Measurements from ENCODE around the gene SLC26A5. TPM values are rescaled to one million over a fixed set of nuclear protein-coding genes. Genes with fewer than 3 reads are reported as not detected.
"Not testable (repeated sequence)": the region's sequence is repeated elsewhere in the genome, so short reads cannot be mapped to it uniquely, and the experiment has no call there.

Gene SLC26A5, protein sequence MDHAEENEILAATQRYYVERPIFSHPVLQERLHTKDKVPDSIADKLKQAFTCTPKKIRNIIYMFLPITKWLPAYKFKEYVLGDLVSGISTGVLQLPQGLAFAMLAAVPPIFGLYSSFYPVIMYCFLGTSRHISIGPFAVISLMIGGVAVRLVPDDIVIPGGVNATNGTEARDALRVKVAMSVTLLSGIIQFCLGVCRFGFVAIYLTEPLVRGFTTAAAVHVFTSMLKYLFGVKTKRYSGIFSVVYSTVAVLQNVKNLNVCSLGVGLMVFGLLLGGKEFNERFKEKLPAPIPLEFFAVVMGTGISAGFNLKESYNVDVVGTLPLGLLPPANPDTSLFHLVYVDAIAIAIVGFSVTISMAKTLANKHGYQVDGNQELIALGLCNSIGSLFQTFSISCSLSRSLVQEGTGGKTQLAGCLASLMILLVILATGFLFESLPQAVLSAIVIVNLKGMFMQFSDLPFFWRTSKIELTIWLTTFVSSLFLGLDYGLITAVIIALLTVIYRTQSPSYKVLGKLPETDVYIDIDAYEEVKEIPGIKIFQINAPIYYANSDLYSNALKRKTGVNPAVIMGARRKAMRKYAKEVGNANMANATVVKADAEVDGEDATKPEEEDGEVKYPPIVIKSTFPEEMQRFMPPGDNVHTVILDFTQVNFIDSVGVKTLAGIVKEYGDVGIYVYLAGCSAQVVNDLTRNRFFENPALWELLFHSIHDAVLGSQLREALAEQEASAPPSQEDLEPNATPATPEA
- total RNA-seq = 0.85 and 0.93 TPM in 2 replicates

- DNase-seq = peak; percentile 5
Observed at GRCh38 chr7:103446049-103446520, at the start of gene SLC26A5. TSS of gene SLC26A5 (minus strand) at chr7:103446207. CDS start at chr7:103421514, 24,693 bp downstream.

- no peak for DNase-seq
Observed at GRCh38 chr7:103487419-103487818, 41.4 kb upstream of the SLC26A5 start.

DNA sequence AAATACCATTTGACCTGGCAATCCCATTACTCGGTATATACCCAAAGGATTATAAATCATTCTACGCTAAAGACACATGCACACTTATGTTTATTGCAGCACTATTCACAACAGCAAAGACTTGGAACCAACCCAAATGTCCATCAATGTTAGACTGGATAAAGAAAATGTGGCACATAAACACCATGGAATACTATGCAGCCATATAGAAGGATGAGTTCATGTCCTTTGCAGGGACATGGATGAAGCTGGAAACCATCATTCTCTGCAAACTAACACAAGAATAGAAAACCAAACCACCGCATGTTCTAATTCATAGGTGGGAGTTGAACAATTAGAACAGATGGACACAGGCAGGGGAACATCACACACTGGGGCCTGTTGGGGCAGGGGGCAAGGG is 40.9 kb upstream of the SLC26A5 start:
- not testable (repeated sequence) for DNase-seq

DNA sequence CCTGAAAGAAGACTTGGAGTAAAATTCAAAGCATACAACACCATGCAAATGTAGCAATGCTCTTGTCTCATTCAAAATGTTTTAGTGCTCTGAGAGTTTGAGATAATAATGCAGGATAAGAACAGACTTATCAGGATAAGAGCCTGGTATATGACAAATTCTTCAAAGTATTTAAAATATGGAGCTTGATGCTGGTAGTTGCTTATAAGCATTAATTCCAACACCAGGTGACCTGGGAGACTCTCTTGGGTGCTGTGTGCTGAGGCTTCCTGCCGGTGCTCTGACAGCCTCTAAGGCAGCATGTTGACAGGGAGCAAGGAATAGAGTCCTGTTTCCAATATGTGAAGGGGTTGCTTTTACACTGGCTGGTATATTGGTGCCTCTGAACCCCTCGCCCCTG is 34.8 kb upstream of the SLC26A5 start:
- no peak for DNase-seq

DNA sequence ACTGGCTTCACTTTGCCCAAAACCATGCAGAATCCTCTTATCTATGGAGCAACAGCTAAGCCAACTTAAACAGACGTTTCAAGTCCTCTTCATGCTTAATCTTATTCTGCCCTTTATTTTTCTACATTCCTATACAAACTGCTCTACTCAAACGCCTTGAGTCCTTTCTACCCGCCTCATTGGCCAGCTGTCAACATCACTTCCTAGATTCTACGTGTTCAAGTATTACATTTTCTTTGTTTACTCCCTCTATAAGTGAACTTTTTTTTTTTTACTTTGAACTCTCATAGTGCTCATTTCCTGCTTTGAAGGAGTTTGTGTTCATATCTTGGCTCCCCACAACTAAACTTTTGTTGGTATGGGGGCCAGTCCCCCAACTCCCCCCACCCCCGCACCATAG is 28.9 kb upstream of the SLC26A5 start:
- DNase-seq = no peak

DNA sequence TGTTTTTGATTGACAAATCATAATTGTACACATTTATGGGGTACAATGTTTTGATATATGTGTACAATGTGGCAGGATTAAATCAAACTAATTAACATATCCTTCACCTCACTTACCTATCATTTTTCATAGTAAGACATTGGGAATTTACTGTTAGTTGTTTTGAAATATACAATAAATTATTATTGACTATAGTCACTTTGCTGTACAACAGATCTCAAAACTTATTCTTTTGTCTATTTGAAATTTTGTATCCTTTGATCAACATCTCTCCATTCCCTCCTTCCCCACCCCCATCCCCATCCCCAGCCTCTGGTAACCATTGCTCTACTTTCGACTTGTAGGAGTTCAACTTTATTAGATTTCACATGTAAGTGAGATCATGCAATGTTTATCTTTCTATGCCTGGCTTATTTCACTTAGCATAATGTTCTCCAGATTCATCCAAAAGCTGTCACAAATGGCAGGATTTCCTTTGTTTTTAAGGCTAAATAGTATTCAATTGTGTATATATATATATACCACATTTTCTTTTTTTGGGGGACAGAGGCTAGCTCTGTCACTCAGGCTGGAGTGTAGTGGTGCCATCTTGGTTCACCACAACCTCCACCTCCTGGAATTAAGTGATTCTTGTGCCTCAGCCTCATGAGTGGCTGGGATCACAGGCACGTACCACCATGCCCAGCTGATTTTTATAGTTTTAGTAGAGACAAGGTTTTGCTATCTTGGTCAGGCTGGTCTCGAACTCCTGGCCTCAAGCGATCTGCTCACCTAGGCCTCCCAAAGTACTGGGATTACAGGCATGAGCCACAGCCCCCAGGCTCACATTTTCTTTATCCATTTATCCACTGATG is 23.3 kb upstream of the SLC26A5 start:
- DNase-seq = no peak

GRCh38 chr7:103466814-103467213 is 20.8 kb upstream of the SLC26A5 start:
- DNase-seq = no peak

- DNase-seq = no peak
Observed at GRCh38 chr7:103462358-103462757, 16.4 kb upstream of the SLC26A5 start.

GRCh38 chr7:103447073-103447960 is 1.3 kb upstream of the SLC26A5 start:
- peak; percentile 71 for DNase-seq

- DNase-seq = peak; percentile 11
Observed at GRCh38 chr7:103445228-103446048, 569 bp downstream of the SLC26A5 start.

DNA sequence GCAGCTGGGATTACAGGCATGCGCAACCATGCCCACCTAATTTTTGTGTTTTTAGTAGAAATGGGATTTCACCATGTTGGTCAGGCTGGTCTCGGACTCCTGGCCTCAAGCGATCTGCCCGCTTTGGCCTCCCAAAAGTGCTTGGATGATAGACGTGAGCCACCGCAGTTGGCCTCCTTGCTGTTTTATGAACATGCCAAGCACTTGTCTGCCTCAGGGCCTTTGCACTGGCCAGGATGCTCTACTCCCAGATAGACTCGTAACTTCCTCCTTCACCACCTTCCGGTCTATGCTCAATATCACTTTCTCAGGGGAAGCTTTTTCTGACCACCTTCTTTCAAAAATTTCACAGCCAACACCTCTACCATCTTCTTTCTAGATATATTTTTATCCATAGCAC is 6.3 kb downstream of the SLC26A5 start:
- no peak for DNase-seq

- no peak for DNase-seq
Observed at GRCh38 chr7:103437623-103438022, 8.4 kb downstream of the SLC26A5 start.

GRCh38 chr7:103432712-103433111 is 13.3 kb downstream of the SLC26A5 start:
- no peak for DNase-seq

GRCh38 chr7:103425177-103425576 is 20.8 kb downstream of the SLC26A5 start:
- DNase-seq = no peak

DNA sequence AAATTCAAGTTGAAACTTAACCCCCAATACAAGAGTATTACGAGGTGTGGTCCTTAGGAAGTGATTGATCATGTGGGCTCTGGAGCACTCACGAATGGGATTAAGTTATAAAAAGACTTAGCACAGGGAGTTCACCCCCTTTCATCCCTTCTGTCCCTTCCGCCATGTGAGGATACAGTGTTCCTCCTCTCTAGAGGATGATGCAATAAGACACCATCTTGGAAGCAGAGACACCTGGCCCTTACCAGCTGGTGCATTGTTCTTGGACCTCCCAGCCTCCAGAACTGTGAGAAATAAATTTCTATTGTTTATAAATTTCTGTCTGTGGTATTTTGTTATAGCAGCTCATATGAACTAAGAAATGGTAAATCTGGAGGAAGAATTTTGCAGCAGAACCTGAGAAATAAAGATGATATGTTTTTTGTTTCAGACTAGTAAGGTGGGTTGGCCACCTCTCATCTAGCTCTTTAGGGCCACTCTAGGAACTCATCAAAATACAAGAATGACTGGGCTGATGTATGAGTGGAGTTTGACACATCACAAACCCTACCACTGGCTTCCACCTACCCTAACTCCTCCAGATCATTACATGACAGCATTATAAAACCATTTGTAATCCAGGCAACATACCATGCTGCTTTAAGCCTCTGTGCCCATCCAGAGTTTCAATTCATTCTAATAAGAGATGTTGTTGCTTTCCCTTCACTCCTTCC is 22.4 kb downstream of the SLC26A5 start:
- no peak for DNase-seq

- DNase-seq = no peak
Observed at GRCh38 chr7:103420857-103421384, 25.1 kb downstream of the SLC26A5 start.

DNA sequence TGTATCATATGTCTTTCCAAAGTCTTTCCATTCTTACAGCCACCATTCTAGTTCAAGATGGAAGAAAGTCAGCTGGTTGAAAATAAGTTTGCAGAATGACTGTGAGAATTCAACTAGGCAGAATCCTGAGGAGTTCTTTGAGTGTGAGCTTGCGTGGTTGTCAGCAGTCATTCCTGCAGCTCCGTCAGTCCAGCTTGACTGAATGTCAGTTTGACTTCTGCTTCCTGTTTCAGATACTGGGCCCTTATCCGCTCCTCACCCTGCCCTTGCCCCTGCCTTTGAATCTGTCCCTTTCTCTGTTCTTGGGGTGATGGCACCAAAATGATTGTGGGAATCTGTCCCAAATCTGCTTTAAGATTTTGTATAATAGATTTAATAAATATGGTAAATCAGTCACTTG is 27.8 kb downstream of the SLC26A5 start:
- no peak for DNase-seq

DNA sequence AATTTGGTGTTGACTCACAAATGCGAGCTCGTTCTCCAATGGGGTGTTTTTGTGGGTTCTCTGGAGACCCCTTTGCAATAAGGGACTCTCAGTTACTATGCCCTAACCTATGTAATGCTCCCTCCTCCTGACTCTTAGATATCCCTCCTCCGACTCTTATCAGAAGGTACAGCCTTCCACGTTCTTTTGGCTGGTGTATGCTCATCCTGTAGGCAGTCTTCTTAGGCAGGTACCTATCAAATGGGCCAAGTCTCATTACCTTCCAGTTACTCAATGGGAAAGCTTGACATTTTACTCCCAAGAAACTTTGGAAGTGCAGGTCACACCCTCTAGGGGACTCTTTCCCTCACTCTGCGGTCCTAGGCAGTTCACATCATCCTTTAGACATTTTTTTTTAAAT is 32.6 kb downstream of the SLC26A5 start:
- DNase-seq = no peak

- no peak for DNase-seq
Observed at GRCh38 chr7:103412151-103412550, 33.9 kb downstream of the SLC26A5 start.

Data from dermis blood vessel endothelial cell (primary cell).